ENCODE measurements around the gene RRAS.

The RRAS gene

DNA sequence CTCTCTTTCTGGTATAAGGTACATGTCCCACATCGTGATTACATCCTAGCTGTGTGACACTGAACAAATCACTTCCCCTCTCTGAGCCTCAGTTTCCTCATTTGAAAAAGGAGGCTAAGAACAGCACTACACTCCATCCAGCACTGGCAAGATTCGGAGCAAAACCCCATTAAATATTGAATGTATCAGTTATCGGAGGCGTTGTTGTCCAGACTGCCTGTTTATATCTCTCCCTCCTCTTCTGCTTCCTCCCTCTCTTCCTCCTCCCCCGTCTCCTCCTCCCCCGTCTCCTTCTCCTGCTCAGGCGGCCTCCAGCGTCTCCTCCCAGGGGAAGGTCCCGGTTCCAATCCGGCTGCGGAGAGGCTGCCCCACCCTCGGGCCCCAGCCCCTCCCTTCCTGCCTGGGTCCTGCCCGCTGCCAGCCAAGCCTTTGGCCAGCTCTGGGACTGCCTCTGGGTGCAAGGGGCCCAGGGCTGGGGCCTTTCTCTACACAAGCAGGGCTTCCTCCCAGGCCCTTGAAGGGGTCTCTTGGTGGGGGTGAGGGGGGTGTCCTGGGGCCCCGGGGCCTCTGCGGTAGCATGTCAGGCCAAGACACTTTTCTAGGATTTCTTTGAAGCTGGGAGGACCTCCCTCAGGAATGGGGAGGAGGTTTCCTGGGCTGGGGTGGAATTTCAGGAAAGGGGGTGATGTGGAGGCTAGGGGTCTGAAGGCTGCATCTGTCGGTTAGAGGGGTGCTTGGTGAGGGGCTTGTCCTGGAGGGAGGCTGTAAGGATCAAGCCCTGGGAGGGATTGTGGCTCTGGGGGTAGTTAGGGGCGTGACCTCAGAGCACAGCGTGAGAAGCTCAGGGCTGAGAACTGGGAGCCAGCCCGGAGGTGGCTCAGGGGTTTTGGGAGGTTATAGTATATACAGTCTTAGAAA lies 1.9 kb downstream of the RRAS start:
- TF ChIP-seq, protein P1, sequence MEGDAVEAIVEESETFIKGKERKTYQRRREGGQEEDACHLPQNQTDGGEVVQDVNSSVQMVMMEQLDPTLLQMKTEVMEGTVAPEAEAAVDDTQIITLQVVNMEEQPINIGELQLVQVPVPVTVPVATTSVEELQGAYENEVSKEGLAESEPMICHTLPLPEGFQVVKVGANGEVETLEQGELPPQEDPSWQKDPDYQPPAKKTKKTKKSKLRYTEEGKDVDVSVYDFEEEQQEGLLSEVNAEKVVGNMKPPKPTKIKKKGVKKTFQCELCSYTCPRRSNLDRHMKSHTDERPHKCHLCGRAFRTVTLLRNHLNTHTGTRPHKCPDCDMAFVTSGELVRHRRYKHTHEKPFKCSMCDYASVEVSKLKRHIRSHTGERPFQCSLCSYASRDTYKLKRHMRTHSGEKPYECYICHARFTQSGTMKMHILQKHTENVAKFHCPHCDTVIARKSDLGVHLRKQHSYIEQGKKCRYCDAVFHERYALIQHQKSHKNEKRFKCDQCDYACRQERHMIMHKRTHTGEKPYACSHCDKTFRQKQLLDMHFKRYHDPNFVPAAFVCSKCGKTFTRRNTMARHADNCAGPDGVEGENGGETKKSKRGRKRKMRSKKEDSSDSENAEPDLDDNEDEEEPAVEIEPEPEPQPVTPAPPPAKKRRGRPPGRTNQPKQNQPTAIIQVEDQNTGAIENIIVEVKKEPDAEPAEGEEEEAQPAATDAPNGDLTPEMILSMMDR (IDR thresholded peaks at IDR 0.05), result no peak

DNA sequence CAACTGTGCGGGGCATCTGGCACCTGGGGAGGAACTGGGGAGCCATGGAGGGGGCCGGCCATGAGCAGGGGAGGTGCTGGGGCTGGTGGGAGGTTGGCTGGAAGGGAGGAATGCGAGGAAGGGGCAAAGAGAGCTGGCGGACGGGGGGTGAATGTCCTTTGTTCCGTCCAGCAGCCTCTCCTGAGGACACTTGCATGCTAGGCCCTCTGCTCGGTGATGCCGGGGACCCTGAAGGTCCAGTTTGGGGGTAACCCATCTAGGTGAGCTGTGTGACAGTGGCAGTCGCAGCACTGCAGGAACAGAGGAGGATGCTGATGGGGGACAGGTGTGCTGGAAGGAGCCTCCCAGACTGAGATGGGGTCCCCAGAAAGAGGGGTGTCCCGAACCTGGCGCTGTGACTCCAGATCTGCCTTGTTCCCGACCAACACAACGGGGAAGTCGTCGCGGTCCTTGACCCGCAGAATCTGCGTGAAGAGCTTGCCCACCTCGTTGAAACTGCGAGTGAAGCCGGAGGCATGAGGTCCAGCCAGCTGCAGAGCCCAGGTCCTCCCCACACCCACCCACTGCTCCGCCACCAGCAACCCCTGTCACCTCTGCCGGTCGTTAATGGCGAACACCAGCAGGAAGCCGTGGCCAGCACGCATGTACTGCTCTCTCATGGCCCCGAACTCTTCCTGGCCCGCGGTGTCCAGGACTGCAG lies 3.6 kb downstream of the RRAS start:
- TF ChIP-seq, protein P1 (IDR thresholded peaks at IDR 0.05), result no peak

DNA sequence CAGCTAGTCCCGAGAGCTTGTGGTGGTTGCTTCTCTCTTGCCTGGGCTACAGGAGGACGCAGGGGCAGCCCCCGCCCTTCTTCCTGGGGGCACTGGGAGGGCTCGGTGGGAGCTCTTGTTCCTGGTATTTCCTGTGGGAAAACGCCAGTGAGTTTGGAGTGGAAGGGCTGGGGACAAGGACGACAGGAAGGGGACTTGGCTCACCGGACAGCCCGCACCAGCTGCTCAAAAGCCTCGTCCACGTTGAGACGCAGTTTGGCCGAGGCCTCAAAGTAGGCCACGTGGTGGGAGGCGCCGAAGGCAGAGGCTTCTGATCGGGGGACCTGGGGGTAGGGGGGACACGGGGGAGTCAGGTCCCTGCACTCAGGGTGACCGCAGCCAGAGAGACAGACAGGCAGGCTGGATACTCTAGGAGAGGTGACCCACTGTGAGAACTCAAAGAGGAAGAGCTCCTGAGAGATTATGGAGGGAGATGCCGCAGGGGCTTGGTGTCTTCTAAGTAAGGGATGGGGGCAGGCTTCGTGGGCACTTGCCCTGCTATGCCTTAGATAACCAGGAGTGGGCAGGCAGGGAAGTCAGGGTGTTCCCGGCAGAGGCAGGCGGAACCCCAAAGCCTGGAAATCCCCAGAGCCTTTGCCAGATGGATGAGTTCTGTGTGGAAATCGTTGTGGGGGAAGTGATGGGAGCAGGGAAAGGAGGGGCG lies 4.3 kb downstream of the RRAS start:
- TF ChIP-seq, protein P1 (IDR thresholded peaks at IDR 0.05), result no peak

DNA sequence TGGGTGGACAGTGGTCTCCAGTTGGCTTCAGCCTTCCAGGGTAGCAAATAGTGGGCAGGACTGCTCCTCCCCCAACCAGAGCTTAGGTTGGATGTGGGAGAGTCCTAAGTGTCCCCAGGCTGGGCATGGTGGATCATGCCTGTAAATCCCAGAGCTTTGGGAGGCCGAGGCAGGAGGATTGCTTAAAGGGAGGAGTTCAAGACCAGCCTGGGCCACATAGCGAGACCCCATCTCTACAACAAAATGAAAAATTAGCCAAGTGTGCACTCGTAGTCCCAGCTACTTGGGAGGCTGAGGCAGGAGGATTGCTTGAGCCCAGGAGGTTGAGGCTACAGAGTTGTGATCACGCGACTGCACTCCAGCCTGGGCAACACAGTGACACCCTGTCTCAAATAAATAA lies 7.4 kb downstream of the RRAS start:
- TF ChIP-seq, protein P1 (IDR thresholded peaks at IDR 0.05), result no peak

DNA sequence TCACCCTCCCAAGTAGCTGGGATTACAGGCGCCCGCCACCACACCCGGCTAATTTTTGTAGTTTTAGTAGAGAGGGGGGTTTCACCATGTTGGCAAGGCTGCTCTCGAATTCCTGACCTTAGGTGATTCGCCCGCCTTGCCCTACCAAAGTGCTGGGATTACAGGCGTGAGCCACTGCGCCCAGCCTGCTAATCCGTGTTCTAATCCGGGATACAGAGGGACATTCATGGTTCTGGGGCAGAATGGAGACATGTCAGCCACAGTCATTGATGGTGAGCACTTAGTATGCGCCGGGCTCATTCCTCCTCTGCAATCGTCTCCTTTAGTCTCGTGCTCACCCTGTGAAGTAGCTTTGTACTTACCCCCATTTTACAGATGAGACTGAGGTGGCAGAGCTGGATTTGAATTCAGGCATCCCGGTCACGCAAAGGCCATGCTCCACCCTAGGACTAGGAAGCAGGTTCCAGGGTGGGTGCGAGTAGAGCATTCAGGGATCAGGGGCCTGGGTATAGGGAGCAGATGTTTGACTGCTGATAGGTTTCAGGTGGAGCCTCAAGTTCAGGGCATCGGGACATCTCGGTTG lies 8.2 kb downstream of the RRAS start:
- TF ChIP-seq, protein P1 (IDR thresholded peaks at IDR 0.05), result no peak

DNA sequence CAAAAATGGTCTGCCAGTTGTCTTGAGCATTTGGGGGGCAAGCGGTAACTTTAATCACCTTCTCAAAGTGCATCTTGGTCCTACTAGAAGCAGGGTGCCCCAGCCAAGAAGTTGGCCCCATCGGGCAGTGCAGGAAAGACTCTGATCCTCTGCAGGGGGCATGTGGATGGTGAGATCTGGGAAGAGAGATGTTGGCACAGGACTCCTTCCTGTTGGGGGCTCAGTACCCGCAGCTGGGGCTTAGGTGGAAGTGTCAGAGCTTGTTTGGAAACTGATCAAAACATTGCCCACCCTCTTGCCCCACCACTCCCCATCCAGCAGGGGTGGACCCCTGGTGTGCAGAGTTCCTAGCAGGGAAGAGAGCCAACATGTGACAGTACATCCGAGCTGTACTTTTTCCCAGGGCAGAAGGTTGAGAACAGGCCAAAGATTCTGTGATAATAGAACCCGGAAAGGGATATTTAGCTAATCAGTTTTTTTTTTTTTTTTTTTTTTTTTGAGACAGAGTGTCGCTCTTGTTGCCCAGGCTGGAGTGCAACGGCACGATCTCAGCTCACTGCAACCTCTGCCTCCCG lies 8.8 kb downstream of the RRAS start:
- TF ChIP-seq, protein P1 (IDR thresholded peaks at IDR 0.05), result no peak

DNA sequence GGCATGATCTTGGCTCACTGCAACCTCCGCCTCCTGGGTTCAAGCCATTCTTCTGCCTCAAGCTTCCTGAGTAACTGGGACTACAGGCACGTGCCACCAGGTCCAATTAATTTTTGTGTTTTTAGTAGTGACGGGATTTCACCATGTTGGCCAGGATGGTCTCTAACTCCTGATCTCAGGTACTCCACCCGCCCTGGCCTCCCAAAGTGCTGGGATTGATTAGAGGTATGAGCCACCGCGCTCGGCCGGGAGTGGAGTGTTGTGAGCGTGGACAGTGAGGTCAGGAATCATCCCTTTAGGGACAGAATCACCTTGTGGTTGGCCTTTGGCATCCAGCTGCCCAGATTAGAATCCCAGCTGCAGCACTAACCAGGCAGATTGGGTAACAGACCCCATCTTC lies 10.3 kb downstream of the RRAS start:
- TF ChIP-seq, protein P1 (IDR thresholded peaks at IDR 0.05), result no peak
